HG03342 (cell line): ENCODE data around the gene GPC3.

ENCODE experiments used
- ATAC-seq: cut with Tn5 transposase; IDR thresholded peaks from one replicate; pipeline ENCODE4 v1.9.1; 2021; ENCODE audit warnings: mild to moderate bottlenecking, moderate library complexity; ENCODE audit not compliant: unreplicated experiment

The GPC3 gene

GRCh38 chrX:133658293-133658911 lies 327.0 kb downstream of the GPC3 start:
- ATAC-seq, result no peak

DNA sequence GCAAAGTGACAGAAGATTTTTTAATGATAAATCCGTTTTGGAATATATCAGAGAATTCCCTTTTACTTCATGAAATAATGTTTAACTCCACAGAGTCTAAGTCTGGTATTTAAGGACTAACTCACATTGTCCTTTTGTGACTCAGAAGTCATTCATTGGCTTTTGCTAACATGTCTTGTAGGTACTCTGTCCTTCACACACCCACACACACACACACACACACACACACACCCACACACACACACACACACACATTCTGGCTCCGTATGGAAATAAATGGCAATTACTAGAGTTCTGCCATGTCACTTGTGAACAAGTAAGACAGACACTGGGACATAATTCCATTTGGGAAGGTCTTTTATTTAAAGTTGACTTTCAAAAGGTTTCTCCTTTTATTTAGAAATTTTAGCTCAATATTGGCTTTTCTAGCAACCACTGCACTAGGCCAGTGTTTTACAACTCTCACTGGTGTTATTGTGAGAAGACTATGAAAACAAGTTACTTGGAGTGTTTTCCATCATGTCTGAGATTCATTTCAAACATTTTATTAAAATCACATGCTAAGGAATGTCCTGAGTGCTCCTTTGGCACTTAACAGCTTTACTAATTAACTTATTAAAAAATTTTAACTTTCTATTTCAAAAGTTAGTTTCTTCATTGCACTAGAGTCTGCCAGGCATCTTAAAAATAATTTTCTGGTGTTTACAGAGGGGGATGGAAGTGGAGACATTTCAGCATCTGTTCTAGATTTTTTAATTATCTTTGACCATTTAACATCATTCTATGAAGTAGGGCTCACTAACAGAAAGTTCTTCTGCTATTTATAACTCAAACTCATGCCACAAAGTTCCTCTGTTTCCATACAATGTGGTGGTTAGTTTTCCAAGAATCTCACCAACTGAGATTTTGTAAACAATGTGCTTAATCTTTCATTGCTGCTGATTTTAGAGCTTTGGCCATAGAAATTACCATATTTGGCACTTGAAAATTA lies 329.8 kb downstream of the GPC3 start:
- ATAC-seq, result no peak

GRCh38 chrX:133654811-133655210 lies 330.6 kb downstream of the GPC3 start:
- ATAC-seq, result no peak

DNA sequence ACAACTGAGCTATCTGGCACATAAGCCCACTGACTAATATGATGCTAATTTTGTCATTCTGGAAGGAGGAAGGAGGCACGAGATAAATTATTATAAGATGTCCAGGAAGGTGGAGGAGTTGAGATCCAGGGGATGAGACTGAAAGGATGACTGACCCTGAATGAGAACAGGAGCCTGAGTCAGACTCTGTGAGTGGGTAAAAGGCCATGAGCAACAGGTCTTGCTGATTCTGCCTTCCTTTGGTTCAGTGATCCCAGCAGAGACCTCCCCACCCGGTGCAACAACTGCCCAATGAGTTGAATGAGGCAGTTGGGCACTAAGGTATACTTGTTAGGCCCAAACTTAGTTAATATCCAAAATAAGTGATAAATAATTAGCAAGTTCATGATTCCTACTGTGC lies 332.0 kb downstream of the GPC3 start:
- no peak for ATAC-seq

GRCh38 chrX:133652185-133652584 lies 333.2 kb downstream of the GPC3 start:
- ATAC-seq, result no peak

GRCh38 chrX:133650239-133650638 lies 335.2 kb downstream of the GPC3 start:
- ATAC-seq, result no peak

GRCh38 chrX:133649651-133650050 lies 335.7 kb downstream of the GPC3 start:
- no peak for ATAC-seq

- no peak for ATAC-seq
Observed at GRCh38 chrX:133648594-133648993, 336.8 kb downstream of the GPC3 start.

DNA sequence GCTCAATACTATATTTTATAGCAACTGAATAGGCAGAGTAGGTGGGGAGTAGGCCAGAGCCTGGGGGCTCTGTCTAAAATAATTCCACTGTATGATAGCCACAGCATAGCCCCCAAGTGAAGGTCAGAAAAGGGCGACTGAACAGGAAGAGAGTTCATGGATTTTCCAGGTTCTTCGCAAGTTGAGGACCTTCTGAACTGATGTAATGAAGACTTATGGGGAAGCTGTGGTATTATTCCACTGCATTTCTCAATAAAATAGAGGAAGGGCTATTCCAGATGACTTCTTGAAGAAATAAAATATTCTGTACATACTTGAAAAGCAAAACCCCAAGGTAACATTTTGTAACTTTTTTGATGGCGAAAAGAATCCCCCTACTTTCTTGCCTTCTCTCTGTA lies 338.7 kb downstream of the GPC3 start:
- no peak for ATAC-seq

DNA sequence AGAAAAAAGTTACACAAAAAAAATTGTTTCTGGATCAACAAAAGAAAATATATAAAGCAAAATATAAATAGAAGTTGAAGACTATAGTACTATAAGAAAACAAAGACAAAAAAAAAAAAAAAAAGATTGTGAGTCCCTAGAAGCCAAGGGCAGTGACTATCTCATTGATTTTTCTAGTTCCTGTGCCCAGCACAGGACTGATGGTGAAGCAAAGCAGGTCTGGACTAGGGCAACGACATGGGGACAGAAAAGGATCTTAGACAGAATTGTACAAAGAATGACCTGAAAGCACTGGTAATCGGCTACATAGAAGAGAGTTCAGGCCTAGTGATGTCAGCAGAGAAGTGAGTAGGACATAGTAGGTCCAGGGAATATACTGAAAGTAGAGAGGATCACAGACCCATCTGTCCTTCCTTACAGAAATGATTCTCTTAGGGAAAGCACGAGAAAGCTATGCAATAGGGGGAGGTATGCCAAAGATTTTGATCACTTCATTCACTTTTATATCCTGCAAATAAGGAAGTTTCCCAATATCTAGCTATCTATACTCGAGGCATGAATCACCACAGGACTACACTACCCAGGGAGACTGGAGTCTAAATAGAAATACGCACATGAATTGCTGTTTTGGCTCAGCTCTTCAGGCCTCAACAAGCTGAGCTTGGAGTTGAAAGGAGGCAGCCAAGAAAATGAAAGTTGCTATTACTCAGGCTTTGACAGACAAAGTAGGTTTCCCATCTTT lies 339.2 kb downstream of the GPC3 start:
- no peak for ATAC-seq

GRCh38 chrX:133645256-133645655 lies 340.1 kb downstream of the GPC3 start:
- ATAC-seq, result no peak

DNA sequence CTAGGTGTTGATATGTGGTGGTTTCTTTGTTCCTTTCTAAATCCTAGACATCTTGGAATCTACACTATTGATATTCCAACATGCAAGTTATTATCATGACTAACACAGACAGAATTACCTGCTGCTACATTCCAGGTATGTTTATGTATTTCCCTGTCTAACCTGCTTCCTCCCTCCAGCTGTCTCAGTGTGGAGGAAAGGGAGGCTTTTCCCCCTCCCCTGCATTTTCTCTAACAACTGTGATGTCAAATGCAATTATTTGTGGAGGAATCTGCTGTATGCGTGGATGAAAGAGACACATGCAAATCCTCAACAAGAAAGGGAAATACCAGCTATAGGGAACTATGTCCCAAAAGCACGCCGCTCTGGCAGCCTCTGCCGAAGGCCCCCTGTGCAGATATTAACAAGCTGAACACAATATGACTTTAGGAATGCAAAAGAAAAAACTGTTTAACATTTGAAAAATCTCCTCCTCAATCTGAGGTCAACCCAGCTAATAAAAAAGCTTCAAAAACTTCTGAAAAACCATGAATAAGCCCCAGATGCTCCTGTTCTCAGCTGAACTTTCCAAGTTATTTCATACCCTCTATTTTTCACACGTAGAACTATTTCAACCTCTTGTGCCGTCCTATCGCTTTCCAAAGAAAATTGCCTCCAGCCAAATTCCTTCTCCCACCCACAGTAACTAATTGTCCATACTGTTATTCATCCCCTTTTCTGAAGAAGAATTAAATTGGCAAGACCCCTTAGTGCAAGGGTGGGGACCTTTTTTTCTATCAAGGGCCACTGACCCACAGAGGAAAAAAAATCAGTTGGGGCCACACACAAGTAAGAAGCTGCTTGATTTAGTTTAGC lies 345.0 kb downstream of the GPC3 start:
- no peak for ATAC-seq

DNA sequence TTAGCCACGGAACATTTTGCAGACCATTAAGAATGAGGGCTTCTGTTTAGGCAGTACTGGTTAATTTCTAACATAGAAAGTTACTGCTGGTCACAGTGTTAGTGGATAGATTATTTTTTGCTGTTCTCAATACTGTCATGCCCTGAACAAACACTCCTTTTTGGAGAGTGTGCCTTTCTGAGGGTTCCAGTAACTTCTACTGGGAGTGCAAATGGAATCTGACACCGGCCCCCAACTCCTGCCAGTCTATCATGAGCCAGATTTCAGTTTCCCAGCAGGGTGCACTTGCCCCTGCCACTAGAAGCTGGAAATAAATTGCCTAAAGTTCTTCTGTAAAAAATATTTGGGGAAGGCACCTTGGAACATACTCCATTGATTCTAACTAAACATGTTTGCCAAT lies 345.7 kb downstream of the GPC3 start:
- ATAC-seq, result no peak

DNA sequence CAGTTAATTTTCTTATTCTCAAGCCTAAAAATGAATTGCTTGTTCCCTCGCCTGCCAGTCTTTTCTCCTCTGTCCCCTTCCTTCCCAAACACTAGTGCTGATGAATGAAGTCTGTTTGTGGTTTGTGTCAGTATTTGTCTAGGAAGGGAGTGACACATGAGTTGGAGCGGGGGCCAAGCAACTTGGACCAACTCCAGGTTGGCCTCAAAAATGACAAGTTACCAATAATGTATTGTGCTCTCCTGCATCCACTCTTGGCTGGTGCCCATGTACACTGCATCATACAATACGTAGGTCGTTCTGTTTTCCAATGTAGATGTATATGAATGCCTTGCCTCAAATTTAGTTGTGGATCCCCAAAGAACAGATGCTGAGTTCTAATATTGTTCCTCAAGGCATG lies 347.1 kb downstream of the GPC3 start:
- no peak for ATAC-seq

DNA sequence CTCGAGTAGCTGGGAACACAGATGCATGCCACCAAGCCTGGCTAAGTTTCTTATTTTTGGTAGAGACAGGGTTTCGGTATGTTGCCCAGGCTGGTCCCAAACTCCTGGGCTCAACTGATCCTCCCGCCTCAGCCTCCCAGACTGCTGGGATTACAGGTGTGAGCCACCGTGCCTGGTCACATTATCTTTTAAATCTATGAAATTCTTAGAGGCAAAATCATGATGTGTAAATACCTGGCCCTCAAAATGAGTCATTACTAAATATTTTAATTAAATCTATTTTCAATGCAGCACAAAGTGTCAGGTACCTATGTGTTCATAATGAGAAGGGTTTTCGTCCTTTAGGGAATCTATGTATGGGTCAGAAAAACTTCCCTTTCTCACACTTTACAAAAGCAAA lies 347.6 kb downstream of the GPC3 start:
- ATAC-seq, result no peak

GRCh38 chrX:133636009-133636408 lies 349.4 kb downstream of the GPC3 start:
- no peak for ATAC-seq

DNA sequence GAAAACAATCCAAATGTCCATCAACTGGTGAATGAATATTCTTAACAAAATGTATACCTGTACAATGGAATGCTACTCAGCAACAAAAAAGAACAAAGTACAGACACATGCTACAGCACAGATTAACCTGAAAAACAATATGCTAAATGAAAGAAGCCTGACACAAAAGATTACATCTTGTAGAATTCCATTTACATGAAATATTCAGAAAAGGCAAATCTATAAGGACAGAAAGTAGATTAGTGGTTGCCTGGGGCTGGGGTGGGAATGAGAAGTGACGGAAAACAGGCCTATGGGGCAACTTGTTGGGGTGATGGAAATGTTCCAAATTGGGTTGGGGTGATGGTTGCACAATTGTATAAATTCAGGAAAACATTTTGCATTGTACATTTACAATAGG lies 351.0 kb downstream of the GPC3 start:
- no peak for ATAC-seq

- no peak for ATAC-seq
Observed at GRCh38 chrX:133633950-133634349, 351.4 kb downstream of the GPC3 start.

- no peak for ATAC-seq
Observed at GRCh38 chrX:133633162-133633561, 352.2 kb downstream of the GPC3 start.

- ATAC-seq, result no peak
Observed at GRCh38 chrX:133630362-133630761, 355.0 kb downstream of the GPC3 start.

DNA sequence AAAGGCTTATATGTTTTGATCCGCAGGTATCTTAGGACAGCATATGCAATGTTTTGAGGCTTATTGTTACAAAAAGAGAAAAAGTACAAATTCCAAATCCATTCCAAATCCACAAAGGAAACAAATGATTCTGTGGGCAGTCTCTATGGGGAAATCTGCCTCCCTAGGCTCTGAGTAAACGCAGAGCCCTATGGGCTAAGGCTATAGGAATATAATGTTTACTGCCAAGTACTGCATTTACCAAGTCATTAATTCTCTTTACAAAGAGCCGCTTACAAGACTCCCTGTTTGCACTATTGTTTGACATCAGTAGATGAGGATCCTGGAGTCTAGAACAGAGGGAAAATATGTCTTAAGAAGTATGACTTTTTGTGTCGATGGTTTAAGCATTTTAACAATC lies 357.7 kb downstream of the GPC3 start:
- ATAC-seq, result no peak
